SK-N-SH treated with all-trans-retinoic acid at 6 μM for 48 hours (cell line): ENCODE data around the gene FOXN1.

Experiments
- ATAC-seq: fragments of 200-7000 bp; cut with Tn5 transposase; 3 replicates; pipeline ENCODE4 v1.9.1; 2020; ENCODE audit warnings: mild to moderate bottlenecking, moderate library complexity
- ARNTL ChIP-seq: fragments of 450-650 bp; formaldehyde crosslinking; IDR thresholded peaks from 2 replicates; pipeline ENCODE4 v1.5.0; 2020; ENCODE audit warnings: low read depth, mild to moderate bottlenecking, moderate library complexity, borderline replicate concordance
- BACH2 ChIP-seq: fragments of 250-450 bp; sonication (Bioruptor Pico); IDR thresholded peaks from 2 replicates; pipeline ENCODE4 v1.9.0; 2021; ENCODE audit warnings: mild to moderate bottlenecking, borderline replicate concordance
- CREB5 ChIP-seq: fragments of 250-450 bp; sonication (Bioruptor Pico); IDR thresholded peaks from 2 replicates; pipeline ENCODE4 v1.5.1; 2020; ENCODE audit warnings: low read depth, mild to moderate bottlenecking, moderate library complexity
- CSRNP3 ChIP-seq: fragments of 250-450 bp; sonication (Bioruptor Pico); IDR thresholded peaks from 2 replicates; pipeline ENCODE4 v1.5.1; 2021; ENCODE audit warnings: mild to moderate bottlenecking, moderate library complexity
- ESRRG ChIP-seq: fragments of 250-450 bp; sonication (Bioruptor Pico); IDR thresholded peaks from 2 replicates; pipeline ENCODE4 v1.6.1; 2021; ENCODE audit warnings: mild to moderate bottlenecking
- GLIS3 ChIP-seq: fragments of 250-450 bp; sonication (Bioruptor Pico); IDR thresholded peaks from 2 replicates; pipeline ENCODE4 v1.5.0; 2020; ENCODE audit warnings: mild to moderate bottlenecking, moderate library complexity
- OSR1 ChIP-seq: fragments of 250-450 bp; sonication (Bioruptor Pico); IDR thresholded peaks from 2 replicates; pipeline ENCODE4 v1.8.0; 2022; ENCODE audit warnings: moderate library complexity, mild to moderate bottlenecking, inconsistent platforms
- PATZ1 ChIP-seq: fragments of 250-450 bp; sonication (Bioruptor Pico); IDR thresholded peaks from 2 replicates; pipeline ENCODE4 v1.8.0; 2020; ENCODE audit warnings: mild to moderate bottlenecking, moderate library complexity, borderline replicate concordance
- POU6F1 ChIP-seq: fragments of 250-450 bp; sonication (Bioruptor Pico); IDR thresholded peaks from 2 replicates; pipeline ENCODE4 v1.8.0; 2021; ENCODE audit warnings: low read depth, mild to moderate bottlenecking, moderate library complexity, borderline replicate concordance
- PPARA ChIP-seq: fragments of 250-450 bp; sonication (Bioruptor Pico); IDR thresholded peaks from 2 replicates; pipeline ENCODE4 v1.5.0; 2020; ENCODE audit warnings: mild to moderate bottlenecking, borderline replicate concordance
- RARB ChIP-seq: fragments of 250-450 bp; sonication (Bioruptor Pico); IDR thresholded peaks from 2 replicates; pipeline ENCODE4 v1.8.0; 2021; ENCODE audit warnings: mild to moderate bottlenecking, moderate library complexity
- SNAI2 ChIP-seq: fragments of 250-450 bp; sonication (Bioruptor Pico); IDR thresholded peaks from 2 replicates; pipeline ENCODE4 v1.5.0; 2020; ENCODE audit warnings: mild to moderate bottlenecking, moderate library complexity
- TCF4 ChIP-seq: fragments of 250-450 bp; sonication (Bioruptor Pico); IDR thresholded peaks from 2 replicates; pipeline ENCODE4 v1.8.0; 2021; ENCODE audit warnings: mild to moderate bottlenecking, moderate library complexity, borderline replicate concordance
- TSHZ2 ChIP-seq: fragments of 250-450 bp; sonication (Bioruptor Pico); IDR thresholded peaks from 2 replicates; pipeline ENCODE4 v1.5.0; 2020; ENCODE audit warnings: mild to moderate bottlenecking, moderate library complexity
- ZC3H10 ChIP-seq: fragments of 250-450 bp; sonication (Bioruptor Pico); IDR thresholded peaks from 2 replicates; pipeline ENCODE4 v1.5.1; 2021; ENCODE audit warnings: mild to moderate bottlenecking, moderate library complexity
- ZFP3 ChIP-seq: fragments of 250-450 bp; sonication (Bioruptor Pico); IDR thresholded peaks from 2 replicates; pipeline ENCODE4 v1.5.0; 2020; ENCODE audit warnings: mild to moderate bottlenecking, moderate library complexity
- ZNF565 ChIP-seq: fragments of 450-650 bp; formaldehyde crosslinking; conservative IDR thresholded peaks from 2 replicates; pipeline ENCODE4 v1.5.0; 2020; ENCODE audit warnings: low read depth, mild to moderate bottlenecking, moderate library complexity
- ZNF70 ChIP-seq: fragments of 450-650 bp; formaldehyde crosslinking; IDR thresholded peaks from 2 replicates; pipeline ENCODE4 v1.5.0; 2020; ENCODE audit warnings: mild to moderate bottlenecking, moderate library complexity

Gene FOXN1

GRCh38 chr17:28548417-28549130 lies 42.4 kb downstream of the FOXN1 start:
- TF ChIP-seq ZFP3 (CRISPR knock-in tag): no peak
- no peak for TF ChIP-seq OSR1 (CRISPR knock-in tag)
- no peak for TF ChIP-seq CREB5 (CRISPR knock-in tag)
- TF ChIP-seq ARNTL: no peak
- TF ChIP-seq ZC3H10 (CRISPR knock-in tag): no peak

GRCh38 chr17:28549236-28550132 lies 43.3 kb downstream of the FOXN1 start:
- no peak for ATAC-seq
- TF ChIP-seq TCF4 (no peak), ZNF565 (CRISPR knock-in tag) (no peak), ZFP3 (CRISPR knock-in tag) (no peak), CREB5 (CRISPR knock-in tag) (no peak), ESRRG (CRISPR knock-in tag) (no peak), TSHZ2 (no peak), ZNF70 (no peak), PPARA (CRISPR knock-in tag) (no peak), SNAI2 (CRISPR knock-in tag) (no peak)

More at GRCh38 chr17:28548417-28549130, 42.4 kb downstream of the FOXN1 start:
- ATAC-seq: no peak

- TF ChIP-seq RARB (CRISPR knock-in tag): no peak
- no peak for TF ChIP-seq CREB5 (CRISPR knock-in tag)
- TF ChIP-seq CSRNP3 (CRISPR knock-in tag): no peak
- TF ChIP-seq PPARA (CRISPR knock-in tag): no peak
- no peak for TF ChIP-seq POU6F1 (CRISPR knock-in tag)
- no peak for TF ChIP-seq PATZ1
- TF ChIP-seq GLIS3 (CRISPR knock-in tag): no peak
- TF ChIP-seq BACH2 (CRISPR knock-in tag): no peak
- no peak for TF ChIP-seq TCF4
- no peak for ATAC-seq
Measured at GRCh38 chr17:28550858-28551257, 44.7 kb downstream of the FOXN1 start.
